22Rv1 (cell line): ENCODE data around the gene GPX4.

ENCODE experiments used
- H3K27ac ChIP-seq: fragments of 450-650 bp; 2 replicates; pipeline ENCODE4 v1.5.1; 2017
- ZFX ChIP-seq: fragments of 450-650 bp; IDR thresholded peaks from 2 replicates; pipeline ENCODE4 v1.6.1; 2017; ENCODE audit warnings: antibody characterized with exemption, borderline replicate concordance
- TF ChIP-seq, protein P1 (sequence below): fragments of 450-650 bp; IDR thresholded peaks from 2 replicates; pipeline ENCODE4 v1.5.1; 2017; ENCODE audit warnings: mild to moderate bottlenecking

Gene GPX4, protein sequence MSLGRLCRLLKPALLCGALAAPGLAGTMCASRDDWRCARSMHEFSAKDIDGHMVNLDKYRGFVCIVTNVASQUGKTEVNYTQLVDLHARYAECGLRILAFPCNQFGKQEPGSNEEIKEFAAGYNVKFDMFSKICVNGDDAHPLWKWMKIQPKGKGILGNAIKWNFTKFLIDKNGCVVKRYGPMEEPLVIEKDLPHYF

DNA sequence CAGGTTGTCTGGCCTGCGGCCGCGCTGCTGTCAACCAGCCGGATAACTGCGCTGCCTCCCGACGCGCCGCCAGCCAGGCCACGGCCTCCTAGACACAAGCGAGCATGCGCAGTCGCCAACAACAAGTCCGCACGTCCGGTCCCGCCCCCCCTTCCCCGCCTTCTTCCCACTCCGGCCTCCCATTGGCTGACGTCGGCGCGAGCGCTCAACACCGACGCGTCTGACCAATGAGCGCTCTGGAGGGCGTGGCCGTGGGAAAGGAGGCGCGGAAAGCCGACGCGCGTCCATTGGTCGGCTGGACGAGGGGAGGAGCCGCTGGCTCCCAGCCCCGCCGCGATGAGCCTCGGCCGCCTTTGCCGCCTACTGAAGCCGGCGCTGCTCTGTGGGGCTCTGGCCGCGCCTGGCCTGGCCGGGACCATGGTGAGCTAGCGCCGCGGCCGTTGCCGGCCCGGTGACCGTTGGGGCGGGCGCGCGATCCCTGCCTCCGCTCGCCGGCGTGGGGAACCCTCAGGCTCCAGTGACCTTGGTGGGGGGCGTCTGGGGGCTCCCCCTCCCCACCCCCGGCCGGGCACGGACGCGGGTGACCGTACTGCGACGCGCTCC, at the start of gene GPX4:
GPX4 (plus strand) TSS at position 287 of the 603 bp plus-strand sequence; CDS start at position 337, 50 bp downstream.
- H3K27ac ChIP-seq: peak within 1 kb of the TSS; percentile 98
- TF ChIP-seq, protein P1, sequence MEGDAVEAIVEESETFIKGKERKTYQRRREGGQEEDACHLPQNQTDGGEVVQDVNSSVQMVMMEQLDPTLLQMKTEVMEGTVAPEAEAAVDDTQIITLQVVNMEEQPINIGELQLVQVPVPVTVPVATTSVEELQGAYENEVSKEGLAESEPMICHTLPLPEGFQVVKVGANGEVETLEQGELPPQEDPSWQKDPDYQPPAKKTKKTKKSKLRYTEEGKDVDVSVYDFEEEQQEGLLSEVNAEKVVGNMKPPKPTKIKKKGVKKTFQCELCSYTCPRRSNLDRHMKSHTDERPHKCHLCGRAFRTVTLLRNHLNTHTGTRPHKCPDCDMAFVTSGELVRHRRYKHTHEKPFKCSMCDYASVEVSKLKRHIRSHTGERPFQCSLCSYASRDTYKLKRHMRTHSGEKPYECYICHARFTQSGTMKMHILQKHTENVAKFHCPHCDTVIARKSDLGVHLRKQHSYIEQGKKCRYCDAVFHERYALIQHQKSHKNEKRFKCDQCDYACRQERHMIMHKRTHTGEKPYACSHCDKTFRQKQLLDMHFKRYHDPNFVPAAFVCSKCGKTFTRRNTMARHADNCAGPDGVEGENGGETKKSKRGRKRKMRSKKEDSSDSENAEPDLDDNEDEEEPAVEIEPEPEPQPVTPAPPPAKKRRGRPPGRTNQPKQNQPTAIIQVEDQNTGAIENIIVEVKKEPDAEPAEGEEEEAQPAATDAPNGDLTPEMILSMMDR: no peak
- no peak for TF ChIP-seq ZFX

DNA sequence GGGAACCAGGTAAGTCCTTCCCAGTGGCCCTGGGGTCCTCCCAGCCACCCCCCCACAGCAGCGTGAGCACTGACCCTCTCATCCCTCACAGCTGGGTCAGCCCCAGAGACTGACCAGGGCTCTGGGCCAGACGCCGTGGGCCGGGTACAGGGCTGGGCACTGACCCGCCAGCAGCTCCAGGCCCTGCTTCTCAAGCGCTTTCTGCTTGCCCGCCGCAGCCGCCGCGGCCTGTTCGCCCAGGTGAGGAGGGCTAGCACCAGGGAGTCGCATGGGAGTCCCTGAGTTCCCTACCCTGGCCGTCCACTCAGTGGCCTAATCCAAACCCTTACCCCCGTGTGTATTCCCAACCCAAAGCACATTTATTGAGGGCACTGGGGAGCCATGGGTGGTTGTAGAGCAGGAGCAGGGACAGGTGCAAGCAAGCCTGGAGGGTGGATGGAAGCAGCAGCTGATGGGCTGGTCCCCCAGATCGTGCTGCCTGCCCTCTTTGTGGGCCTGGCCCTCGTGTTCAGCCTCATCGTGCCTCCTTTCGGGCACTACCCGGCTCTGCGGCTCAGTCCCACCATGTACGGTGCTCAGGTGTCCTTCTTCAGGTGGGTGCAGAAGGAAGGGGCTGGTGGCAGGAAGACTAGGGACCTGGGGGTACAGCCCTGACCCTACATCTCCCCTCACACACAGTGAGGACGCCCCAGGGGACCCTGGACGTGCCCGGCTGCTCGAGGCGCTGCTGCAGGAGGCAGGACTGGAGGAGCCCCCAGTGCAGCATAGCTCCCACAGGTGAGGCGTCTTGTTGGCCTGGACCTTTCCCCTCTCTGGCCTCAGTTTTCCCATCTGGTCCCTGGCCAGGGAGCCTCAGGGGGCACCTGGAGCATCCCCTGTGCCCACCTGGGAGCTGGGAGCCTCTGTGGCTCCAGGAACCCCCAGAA, 49.4 kb upstream of the GPX4 start:
- H3K27ac ChIP-seq: no peak overlapping the region
- TF ChIP-seq, protein P1: no peak
- no peak for TF ChIP-seq ZFX

DNA sequence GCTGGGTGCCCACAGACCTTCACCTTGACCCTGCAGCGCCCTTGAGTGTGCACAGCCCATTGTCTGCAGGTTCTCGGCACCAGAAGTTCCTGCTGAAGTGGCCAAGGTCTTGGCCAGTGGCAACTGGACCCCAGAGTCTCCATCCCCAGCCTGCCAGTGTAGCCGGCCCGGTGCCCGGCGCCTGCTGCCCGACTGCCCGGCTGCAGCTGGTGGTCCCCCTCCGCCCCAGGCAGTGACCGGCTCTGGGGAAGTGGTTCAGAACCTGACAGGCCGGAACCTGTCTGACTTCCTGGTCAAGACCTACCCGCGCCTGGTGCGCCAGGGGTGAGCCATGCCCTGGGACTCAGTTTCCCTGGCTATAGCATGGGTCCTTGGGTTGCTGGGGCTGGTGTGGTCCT, 48.8 kb upstream of the GPX4 start:
- no peak overlapping the region for H3K27ac ChIP-seq
- no peak for TF ChIP-seq ZFX
- TF ChIP-seq, protein P1: no peak

DNA sequence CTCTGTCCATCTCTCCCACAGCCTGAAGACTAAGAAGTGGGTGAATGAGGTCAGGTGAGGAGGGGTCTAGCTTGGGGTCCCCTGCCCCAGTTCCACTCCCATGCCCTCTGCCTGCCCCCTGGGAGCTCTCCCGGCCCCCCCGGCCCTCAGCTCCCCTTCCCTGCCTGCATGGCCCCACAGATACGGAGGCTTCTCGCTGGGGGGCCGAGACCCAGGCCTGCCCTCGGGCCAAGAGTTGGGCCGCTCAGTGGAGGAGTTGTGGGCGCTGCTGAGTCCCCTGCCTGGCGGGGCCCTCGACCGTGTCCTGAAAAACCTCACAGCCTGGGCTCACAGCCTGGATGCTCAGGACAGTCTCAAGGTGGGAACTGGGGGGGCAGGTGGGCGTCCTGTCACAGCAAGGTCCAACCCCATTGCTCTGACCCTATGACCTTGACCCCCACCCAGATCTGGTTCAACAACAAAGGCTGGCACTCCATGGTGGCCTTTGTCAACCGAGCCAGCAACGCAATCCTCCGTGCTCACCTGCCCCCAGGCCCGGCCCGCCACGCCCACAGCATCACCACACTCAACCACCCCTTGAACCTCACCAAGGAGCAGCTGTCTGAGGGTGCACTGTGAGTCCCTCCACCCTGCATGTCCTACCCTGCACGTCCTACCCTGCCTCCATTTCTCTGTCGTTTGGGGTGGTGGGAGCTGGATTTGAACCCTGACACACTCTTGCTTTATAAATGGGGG, 47.7 kb upstream of the GPX4 start:
- TF ChIP-seq ZFX: no peak
- TF ChIP-seq, protein P1: no peak
- H3K27ac ChIP-seq: no peak overlapping the region

DNA sequence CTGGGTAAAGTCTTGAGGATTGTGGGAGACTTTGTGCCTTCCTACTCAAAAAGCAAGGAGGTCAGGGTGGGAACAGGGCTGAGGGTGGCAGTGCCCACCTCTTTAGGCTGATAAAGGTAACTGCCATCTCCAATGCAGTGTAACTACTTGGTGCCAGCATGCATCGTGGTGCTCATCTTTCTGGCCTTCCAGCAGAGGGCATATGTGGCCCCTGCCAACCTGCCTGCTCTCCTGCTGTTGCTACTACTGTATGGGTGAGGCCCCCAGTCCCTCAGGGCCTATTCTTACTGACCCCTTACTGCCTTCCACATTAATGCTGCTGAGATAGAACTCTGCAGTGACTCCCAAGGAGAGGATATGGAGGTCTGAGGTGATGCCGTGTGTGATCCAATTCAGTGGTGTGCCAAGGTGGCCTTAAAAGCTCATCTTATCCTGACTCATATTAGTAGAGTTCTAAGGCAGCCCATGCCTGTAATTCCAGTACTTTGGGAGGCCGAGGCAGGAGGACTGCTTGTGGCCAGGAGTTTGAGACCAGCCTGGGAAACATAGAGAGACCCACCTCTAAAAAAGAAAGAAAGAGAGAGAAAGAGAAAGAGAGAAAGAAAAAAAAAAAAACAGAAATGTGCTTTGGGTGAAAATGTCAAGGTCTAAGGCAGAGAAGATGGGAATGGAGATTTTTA, 46.5 kb upstream of the GPX4 start:
- TF ChIP-seq ZFX: no peak
- TF ChIP-seq, protein P1: no peak
- no peak overlapping the region for H3K27ac ChIP-seq

DNA sequence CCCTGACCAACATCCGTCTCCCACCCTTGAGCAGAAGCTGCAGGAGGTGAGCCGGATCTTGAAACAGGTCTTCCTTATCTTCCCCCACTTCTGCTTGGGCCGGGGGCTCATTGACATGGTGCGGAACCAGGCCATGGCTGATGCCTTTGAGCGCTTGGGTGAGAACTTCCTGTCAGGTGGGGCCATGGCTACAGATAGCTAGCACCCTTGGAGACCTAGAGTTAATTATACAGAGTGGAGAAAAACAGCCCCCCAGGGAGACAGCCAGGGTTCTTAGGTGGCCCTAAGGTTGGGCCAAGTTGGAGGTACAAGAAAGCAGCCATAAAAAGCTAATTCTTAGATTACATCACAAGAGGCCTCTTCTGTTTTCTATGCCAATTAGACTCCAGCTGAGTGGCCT, 45.7 kb upstream of the GPX4 start:
- H3K27ac ChIP-seq: no peak overlapping the region

More for the DNA sequence above, 45.7 kb upstream of the GPX4 start:
- TF ChIP-seq, protein P1: no peak
- TF ChIP-seq ZFX: no peak
